Prostate gland (tissue), 2 donors: ENCODE results near the gene GANC. TPM values are rescaled to one million over a fixed set of nuclear protein-coding genes. Genes with fewer than 3 reads are reported as not detected.

Experiments
- DNase-seq: peaks from one replicate; pipeline ENCODE4 v3.0.0-alpha.2; 2019; ENCODE audit warnings: low spot score
- H3K27ac ChIP-seq, 2 donors: fragments of 200-600 bp; sonication (generic); 2 replicates each; pipeline ENCODE4 v1.5.1; 2017 to 2019
- H3K27me3 ChIP-seq: fragments of 200-600 bp; sonication (generic); replicated peaks from 2 replicates; pipeline ENCODE4 v1.5.1; 2019; ENCODE audit not compliant: insufficient read depth
- H3K36me3 ChIP-seq, 2 donors: fragments of 200-600 bp; sonication (generic); 1 replicate in 1 of 2; 2 replicates in 1 of 2; pipeline versions ENCODE4 v1.5.1 to v1.8.1; 2017 to 2019
- H3K4me1 ChIP-seq: fragments of 200-600 bp; sonication (generic); replicated peaks from 2 replicates; pipeline ENCODE4 v1.5.1; 2019
- H3K4me3 ChIP-seq, 2 donors: fragments of 200-600 bp; sonication (generic); 2 replicates each; pipeline ENCODE4 v1.5.1; 2017 to 2019
- H3K9me3 ChIP-seq: fragments of 200-600 bp; sonication (generic); 2 replicates; pipeline ENCODE4 v1.5.1; 2017
- CTCF ChIP-seq, 4 experiments: fragments of 200-600 bp in 2 of 4; fragments of 450-650 bp in 2 of 4; sonication (generic) in 2 of 4; IDR thresholded peaks; 1 replicate in 3 of 4; 2 replicates in 1 of 4; pipeline ENCODE4 v1.5.1; 2016 to 2019; ENCODE audit warnings: antibody characterized with exemption in 4 of 4, mild to moderate bottlenecking in 2 of 4, moderate library complexity in 2 of 4
- POLR2A ChIP-seq: fragments of 450-650 bp; IDR thresholded peaks from one replicate; pipeline ENCODE4 v1.6.1; 2016; ENCODE audit warnings: antibody characterized with exemption, mild to moderate bottlenecking
- POLR2AphosphoS5 ChIP-seq: sonication (generic); formaldehyde crosslinking; IDR thresholded peaks from one replicate; pipeline ENCODE4 v1.6.1; 2017; ENCODE audit warnings: antibody characterized with exemption
- WGBS: methylation state at CpG from one replicate; pipeline ENCODE4 v1.1.5; 2018; 5-methylcytosine and 5-hydroxymethylcytosine counted together
- intact Hi-C: fragments of 100-400 bp; cut with DNase I; formaldehyde crosslinking; loops from one replicate; pipeline ENCODE4 v1.14.2; 2022
- total RNA-seq, 2 donors: library from RNA; depleted of rRNA; stranded (reverse); fragments of >200 nt; gene quantifications; one replicate each; pipeline ENCODE4 v1.1.0, GENCODE V29; 2016

The GANC gene
- total RNA-seq, 2 donors from 2014 or later = 10.2 to 38.7 TPM

GRCh38 chr15:42356851-42357250 is 83.8 kb downstream of the GANC start:
- Histone ChIP-seq H3K9me3 (no peaks in the 10 kb centered on the region), H3K27me3 (no peaks in the 10 kb centered on the region), H3K4me3 (no peak overlapping the region), H3K27ac (no peak overlapping the region), H3K36me3 (peaks cover 0 to 4% of the 10 kb centered on the region in 2 donors), H3K4me1 (no peaks in the 10 kb centered on the region)
- TF ChIP-seq CTCF (IDR thresholded peaks at IDR 0.05) (no peak), POLR2AphosphoS5 (no peak), POLR2A (no peak)
- 82% methylated on average over 5 of the region's 5 CpGs for WGBS
- intact Hi-C loops = no loop called here
- no peak for DNase-seq

- DNase-seq = no peak
- Histone ChIP-seq H3K4me1 (no peaks in the 10 kb centered on the region), H3K27ac (no peak overlapping the region), H3K4me3 (no peak overlapping the region), H3K27me3 (no peaks in the 10 kb centered on the region), H3K9me3 (no peaks in the 10 kb centered on the region), H3K36me3 (peaks cover 0 to 4% of the 10 kb centered on the region in 2 donors)
- 72% methylated on average over 2 of the region's 2 CpGs for WGBS
- TF ChIP-seq POLR2A = no peak
- TF ChIP-seq POLR2AphosphoS5 = no peak
- TF ChIP-seq CTCF (IDR thresholded peaks at IDR 0.05) = no peak
- intact Hi-C loops = no loop called here
These were observed 85.1 kb downstream of the GANC start for GRCh38 chr15:42358141-42358540.

- Histone ChIP-seq H3K9me3 (no peaks in the 10 kb centered on the region), H3K4me1 (no peaks in the 10 kb centered on the region), H3K4me3 (no peak within 1 kb of the TSS), H3K27me3 (no peaks in the 10 kb centered on the region), H3K36me3 (peaks cover 0 to 4% of the 10 kb centered on the region in 2 donors), H3K27ac (no peak within 1 kb of the TSS)
- 84% methylated on average over 1 of the region's 1 CpG for WGBS
- intact Hi-C loops = no loop called here
- TF ChIP-seq POLR2A (no peak), CTCF (IDR thresholded peaks at IDR 0.05) (no peak), POLR2AphosphoS5 (no peak)
- no peak for DNase-seq
These were observed 86.2 kb downstream of the GANC start, which contains the start of gene CAPN3 for GRCh38 chr15:42359249-42359648. CAPN3 (plus strand) TSS chr15:42359501; CDS start chr15:42359806, 305 bp downstream.

- intact Hi-C loops = no loop called here
- H3K36me3 ChIP-seq = peaks cover 0 to 4% of the 10 kb centered on the region in 2 donors
- no peaks in the 10 kb centered on the region for H3K4me1 ChIP-seq
- TF ChIP-seq POLR2AphosphoS5 = no peak
- no peak for TF ChIP-seq CTCF (IDR thresholded peaks at IDR 0.05)
- no peak for TF ChIP-seq POLR2A
- H3K9me3 ChIP-seq = no peaks in the 10 kb centered on the region
- no peak overlapping the region for H3K4me3 ChIP-seq
- no peak for DNase-seq
- WGBS = 49% methylated on average over 7 of the region's 7 CpGs
- no peak overlapping the region for H3K27ac ChIP-seq
- H3K27me3 ChIP-seq = no peaks in the 10 kb centered on the region
These were observed 87.0 kb downstream of the GANC start for GRCh38 chr15:42359985-42360384.

- no peak overlapping the region for H3K27ac ChIP-seq
- peaks cover 0 to 4% of the 10 kb centered on the region in 2 donors for H3K36me3 ChIP-seq
- H3K9me3 ChIP-seq = no peaks in the 10 kb centered on the region
- WGBS = 98% methylated on average over 5 of the region's 5 CpGs
- no peaks in the 10 kb centered on the region for H3K4me1 ChIP-seq
- no peaks in the 10 kb centered on the region for H3K27me3 ChIP-seq
- TF ChIP-seq POLR2A = no peak
- no peak for TF ChIP-seq POLR2AphosphoS5
- TF ChIP-seq CTCF (IDR thresholded peaks at IDR 0.05) = no peak
- no peak for DNase-seq
- no peak overlapping the region for H3K4me3 ChIP-seq
- intact Hi-C loops = no loop called here
These were observed 87.6 kb downstream of the GANC start for GRCh38 chr15:42360535-42361112.
